Stimulated activated CD4-positive, alpha-beta T cell treated with anti-CD3 and anti-CD28 coated beads, Interleukin-4, amount 100 ng/mL, for 4 hours (primary cell): ENCODE data around the gene PKNOX2.

Experiments
- DNase-seq, 2 experiments: peaks; one replicate each; pipeline ENCODE4 v3.0.0-alpha.2; 2020

Gene PKNOX2

DNA sequence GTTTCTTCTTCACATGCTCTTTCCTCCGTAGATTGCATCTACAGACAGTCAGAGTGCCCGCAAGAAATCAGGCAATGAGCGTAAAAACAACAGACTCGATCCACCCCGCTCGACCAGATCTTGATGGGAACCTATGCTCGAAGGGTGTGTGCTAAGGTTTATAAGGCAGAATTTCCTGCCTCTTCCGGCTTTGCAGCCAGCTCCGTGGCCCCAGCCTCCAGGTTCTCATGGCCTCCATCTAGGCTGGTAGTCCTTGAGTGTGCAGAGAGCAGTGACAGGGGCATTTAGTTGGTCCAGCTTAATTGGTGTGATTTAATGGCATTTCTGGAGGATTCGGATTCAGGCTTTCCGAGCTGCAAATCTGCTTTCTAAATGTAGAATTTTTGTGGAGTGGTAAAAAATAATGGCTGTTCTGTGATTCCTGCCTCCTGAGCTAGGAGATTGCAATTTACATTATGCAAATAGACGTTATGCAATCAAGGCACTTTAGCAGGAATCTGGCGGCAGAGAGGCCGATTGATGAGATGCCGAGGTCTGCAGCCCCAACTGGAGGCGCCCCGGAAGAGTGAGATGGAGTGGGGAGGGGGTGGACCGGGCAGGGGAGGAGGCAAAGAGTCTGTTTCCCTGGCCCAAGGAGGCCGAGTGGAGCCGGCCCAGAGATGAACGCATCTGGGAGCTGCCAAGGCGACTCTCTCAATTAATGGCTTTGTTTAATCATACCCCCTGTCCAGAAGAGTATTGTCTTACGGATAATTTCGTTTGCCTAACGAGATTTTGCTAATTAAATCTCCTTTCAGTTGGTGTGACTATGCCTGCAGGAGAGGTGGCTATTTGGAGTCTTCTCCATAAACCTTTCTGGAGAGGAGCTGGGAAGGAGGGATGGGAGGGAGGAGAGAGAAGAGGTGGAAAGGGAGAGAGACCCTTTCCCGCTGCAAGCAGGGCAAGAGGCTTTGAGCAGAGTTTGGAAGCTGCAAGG lies 75.3 kb downstream of the PKNOX2 start:
- no peak for DNase-seq

DNA sequence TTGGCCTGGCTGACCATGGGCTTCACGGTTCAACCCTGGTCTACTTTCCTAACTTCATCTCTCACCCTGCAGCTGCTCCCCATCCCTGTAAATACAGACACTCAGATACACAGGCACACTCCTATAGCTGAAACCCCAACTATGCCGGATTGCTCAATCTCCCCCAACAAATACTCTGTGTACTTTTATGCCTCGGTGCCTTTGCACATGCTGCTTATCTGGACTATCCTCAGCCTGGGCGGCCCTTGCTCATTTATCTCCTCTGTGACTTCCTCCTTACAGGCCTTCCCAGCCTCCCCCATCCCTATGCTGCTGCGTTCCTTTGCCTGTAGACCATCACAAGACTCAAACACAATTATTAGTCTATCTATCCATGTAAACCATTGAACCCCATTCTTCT lies 76.6 kb downstream of the PKNOX2 start:
- no peak for DNase-seq

DNA sequence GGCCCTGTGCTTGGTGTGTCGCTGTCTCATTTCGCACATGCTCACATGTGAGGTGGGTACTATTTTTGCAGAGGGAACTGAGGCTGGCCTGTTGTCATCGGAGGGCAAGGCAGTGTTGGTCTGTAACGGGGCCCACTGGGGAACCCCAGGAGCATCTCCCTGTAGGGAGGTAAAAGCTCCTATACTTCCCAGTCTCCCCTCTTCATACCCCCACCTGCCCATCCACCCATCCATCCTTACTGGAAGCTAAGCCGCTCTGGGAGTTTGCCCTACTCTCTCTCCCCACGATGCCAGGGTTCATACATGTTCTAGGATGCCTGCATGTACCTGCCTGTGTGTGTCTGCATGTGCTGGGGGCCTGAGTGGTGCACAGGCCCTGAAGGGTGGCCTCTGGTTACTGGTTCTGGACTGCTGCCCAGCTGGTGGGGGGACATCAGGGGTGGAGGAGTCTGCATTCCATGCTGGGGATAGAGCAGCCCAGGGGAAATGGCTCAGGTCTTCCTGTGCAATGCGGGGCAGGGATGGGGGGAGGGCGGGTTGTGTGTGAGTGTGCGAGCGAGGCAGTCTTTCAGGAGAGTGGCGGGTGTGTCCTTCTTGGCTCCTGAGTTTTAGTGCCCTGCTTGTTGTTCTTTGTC lies 77.7 kb downstream of the PKNOX2 start:
- no peak for DNase-seq

DNA sequence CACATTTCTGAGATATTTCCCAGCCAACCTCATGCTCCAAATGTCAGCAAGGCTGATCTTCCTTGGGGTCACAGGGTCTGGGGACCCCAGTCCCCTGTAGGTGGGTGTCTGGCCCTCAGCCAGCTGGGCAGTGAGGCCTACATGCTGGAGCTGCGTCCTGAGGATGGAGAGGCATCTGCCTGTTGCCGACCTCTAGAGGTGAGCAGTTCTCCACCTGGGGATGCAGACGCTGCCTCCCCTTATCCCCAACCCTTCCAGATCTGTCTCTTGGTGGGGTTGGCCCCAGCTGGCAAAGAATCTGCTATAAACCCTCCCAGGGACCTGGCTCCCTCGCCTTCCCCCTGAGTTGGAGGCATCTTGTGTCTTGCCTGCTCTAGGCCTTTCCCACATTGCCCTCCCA lies 79.6 kb downstream of the PKNOX2 start:
- DNase-seq, result no peak

DNA sequence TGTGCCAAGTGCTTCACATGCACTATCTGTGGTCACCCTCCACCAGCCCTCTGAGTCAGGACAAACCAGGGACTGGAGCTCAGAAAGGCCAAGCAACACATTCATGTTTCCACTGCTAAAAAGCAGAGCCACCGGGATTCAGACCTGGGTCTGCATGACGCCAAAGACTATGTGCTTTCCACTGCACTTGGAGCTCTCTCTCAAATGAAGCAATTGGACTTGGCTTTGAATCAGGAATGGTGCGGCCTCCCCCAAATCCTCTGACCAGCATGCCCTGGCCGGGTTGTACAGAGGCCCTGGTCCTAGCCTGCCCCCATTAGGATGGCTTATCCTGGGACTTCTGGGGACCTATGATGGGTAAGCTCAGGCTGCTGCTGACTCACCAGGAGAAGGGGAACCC lies 80.7 kb downstream of the PKNOX2 start:
- DNase-seq, result no peak

DNA sequence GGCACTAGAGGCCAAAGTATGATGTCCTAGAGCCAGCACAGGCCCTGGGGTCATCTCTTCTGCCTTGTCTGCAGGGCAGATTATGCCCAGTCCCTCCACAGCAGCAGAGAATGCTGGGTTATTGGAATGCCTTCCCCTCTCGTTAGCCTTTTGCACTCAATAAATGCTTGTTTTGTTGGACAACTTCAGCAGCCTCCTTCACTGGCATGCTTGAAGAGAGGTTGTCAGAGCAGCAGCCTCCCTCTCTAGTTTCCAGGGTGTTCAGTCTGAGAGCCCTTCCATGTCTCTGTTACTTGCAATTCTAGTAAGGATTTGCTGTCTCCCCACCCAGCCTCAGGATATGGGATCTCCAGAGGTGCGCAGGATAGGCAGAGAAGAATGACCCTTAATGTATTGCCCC lies 82.9 kb downstream of the PKNOX2 start:
- no peak for DNase-seq

DNA sequence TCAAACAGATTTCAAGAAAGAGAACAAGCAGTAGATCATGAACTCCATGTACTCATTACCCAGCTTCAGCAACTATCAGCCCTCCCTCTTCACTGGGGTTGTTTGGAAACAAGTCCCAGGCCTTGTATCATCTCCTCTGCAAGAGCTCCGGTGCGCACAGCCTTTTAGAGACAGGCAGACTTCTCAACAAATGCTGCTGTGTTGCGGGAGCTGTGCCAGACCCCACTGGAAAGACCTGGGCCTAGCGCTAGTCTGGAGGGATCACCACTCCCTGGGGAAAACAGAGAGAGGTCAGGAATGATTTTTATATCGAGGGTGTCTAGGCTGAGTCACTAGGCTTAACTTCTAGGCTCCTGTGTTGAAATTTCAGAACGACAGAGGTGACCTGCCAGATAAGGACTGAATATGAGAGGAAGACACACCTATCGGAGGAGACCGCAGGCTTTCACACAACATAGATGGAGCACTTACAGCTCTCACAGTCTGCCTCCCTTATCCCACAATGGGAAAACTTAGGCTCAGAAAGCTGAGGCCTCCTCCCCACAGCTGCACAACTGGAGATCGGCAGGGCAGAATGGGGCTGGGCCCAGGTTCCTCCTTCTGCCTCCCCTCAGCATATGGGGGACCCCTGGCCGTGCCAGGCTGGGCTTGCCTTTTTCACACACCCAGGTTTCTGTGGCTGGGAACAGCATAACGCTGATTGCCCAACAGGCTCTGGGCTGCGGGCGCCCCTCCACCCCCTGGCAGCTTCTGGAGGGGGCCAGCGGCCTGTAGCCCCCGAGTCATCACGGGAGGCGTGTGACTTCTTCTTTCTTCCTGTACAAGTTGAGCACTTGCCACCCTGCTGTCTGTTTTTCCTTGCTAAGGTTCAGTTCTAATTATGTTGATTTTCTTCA lies 86.0 kb downstream of the PKNOX2 start:
- DNase-seq, result no peak

DNA sequence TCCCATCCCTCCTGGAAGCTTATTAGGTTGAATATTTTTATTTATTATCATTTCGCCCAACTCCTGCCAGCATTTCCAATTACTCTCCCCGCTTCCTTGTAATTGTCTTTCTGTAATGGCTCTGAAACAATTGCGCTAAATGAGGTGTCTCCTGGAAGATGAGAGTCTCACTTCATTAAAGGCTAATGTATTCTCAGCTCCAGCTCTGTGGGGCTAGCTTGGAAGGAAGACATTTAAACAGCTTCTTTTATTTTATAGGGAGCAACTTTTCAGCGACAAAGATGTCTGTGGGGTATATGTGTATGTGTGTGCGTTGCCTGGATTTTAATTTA lies 86.6 kb downstream of the PKNOX2 start:
- DNase-seq, result no peak

DNA sequence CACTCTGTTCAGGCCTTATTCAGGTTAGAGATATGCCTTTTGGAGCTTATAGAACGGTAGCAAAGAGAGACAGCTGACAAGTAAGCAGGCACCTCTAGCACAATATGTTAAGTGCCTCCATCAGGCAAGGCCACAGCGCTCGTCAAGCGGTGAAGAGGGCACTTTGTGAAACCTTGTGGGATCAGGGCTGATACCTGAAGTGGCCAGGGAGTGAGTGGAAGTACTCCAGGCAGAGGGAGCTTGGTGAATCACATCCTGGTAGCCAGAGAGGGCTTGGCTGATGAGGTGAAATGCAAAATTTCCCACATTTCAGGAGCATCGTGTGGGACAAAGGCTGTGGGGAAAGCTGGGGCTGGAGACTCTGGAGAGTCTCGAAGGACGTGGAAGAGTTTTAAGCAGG lies 87.4 kb downstream of the PKNOX2 start:
- no peak for DNase-seq

DNA sequence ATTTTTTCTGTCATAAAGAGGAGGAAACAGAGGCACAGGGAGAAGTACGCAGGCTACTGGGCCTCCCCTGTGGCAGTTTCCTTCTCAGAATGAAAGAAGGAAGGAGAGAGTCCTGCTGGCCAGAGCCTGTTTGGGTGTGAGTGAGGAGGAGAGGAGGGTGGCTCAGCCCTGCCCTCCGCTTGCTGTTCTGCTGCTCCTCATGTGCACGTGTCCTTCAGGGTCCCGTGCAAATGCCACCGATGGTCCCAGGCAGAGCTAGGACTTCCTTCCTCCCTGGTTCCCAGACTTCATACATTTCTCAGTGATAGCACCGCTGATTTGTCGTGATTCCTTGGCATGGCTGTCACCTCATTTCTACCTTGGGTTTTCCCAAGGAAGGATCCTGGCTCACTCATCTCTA lies 88.7 kb downstream of the PKNOX2 start:
- no peak for DNase-seq

DNA sequence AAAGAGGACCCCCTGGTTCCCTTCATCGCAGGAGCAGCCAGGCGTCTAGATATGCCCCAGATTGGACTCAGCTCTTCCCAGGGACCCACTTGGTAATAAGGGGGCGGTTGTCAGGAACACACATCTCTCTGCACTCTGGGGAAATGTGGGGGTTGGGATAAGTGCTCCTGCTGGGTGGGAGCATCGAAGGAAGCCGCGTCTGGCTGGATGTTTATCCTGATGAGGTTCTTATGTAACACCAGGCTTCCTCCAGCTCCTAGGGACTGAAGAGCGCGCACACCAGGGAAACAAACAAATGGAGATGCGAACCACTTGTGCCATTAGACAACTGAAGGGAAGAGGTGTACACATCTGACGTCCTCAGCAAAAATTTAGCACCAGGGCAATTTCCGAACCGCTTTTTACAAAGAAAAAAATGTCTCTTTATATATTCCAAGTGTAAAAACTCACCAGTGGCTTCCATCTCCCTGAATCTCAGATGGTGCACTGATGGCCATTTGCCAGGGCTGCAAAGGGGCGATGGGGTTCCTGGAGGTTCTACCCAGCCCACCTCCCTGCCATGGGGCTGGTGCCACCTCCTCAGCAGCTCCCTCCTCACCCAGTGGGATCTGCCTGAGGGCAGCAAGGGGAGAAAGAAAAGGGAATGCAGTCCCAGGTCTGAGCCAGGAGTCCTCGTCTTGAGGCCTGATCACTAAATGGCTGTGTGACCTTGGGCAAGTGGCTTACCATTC lies 89.4 kb downstream of the PKNOX2 start:
- no peak for DNase-seq

DNA sequence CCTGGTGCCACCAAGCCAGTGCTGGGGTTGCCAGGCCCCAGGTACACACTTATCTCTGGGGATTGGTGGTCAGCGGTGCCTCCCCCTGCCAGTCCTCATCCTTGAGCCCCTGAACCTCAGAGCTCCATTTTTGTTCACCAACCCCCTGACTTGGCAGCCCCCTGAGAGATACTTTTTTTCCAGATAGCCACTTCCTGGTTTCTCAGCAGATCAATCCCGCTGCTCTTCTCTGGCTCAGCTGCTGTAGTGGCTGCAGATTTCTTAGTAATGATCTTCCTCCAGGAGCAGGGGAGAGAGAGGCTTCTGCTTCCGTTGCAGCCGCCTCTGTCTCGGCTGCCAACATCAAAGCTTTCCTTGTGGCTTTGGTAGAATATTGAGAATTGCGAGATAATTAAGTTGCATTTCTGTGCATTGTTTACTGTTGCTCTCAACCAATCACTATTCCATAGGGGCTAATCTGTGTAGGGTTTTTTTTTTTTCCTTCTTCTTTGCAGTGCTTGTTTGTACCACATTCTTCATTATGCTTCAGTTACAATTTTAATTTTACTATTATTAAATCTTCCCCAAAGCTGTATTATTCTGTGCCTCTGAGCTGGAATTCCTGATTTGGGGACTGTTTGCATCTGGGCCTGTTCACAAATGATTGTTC lies 92.1 kb downstream of the PKNOX2 start:
- no peak for DNase-seq

DNA sequence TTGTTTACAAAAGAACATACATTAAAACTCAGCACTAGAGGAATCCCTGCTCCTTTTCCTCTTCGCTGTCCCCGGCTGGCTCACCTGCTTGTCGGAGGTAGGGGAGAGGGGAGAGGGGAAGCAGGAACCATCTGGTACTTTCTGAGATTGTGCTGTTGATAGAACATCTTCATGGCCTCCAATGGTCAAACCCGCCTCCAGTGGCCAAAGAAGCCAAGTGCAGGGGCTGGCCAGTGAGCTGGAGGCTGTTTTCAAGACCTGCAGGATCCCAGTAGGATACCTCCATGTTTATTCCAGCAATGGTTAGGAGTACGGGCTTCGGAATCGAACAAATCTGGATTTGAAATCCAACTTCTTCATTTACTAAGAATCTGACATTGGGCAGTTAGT lies 92.6 kb downstream of the PKNOX2 start:
- DNase-seq, result no peak

DNA sequence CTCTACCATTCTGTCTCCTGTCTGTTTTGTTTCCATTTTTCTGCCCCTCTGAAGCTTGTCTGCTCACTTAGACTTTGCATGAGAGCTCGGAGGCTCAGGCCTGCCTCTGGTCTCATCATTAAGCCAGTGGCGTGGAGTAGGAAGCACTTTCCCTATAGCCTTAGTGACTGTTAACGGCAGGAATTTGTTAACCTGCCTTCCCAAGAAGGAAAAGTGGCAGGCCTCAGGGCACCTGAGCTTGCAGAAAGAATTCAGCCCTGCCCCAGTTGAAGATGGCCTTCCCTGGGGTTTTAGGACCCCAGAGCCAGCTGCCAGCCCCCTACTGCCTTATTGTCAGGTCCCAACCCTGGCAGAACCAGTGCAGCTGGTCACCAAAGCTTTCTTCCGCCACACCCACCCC lies 93.2 kb downstream of the PKNOX2 start:
- DNase-seq, result no peak

DNA sequence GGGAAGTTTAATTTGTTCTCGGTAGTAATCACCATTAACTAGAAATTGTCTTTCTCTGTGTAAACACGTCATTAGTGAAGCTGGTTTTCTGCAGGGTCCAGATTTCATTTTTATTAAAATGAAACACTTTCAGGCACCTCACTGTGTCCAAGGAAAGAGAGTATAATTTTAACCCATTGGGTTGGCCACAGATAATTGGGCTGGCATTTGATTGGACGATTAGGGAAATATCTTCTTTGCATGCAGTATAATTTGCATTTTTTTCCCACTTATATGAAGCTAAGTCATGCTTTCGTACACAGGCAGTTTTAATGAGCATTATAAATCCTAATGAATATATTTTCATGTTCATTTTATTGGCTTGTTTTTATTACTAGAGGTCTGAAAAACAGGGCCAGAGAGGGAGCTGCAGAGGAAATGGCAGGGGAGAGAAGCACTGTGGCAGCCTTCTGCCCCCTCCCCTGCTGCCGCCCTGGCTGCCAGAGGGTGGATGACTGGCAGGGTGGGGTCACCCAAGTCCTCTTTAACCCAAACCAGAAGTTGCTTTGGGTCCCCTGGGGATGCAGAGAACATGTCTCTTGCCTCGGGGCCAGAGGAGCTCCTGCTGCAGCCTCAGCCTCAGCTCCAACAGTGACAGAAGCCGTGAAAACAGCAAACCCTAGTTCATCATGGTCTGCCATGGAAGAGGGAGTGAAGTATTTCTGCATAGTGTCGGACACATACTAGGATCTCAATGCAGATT lies 93.9 kb downstream of the PKNOX2 start:
- DNase-seq, result no peak

DNA sequence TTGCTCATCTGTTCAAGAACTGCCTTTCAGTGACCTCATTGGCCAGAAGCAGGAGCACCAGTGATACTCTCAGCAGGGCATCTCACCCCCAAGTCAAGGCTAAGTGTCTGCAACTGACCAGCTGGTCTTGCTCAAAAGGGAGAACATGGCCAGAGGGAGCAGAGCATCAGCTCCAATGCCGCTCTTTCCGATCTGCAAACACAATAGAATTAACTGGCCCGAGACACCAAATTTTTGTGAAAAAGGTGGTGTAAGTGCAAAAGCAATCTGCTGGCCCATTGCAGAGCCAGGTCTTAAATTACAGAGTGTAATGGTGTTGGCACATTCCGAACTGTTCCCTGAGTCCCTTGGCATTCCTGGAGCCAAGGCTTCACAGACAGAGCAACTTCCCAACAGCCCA lies 97.0 kb downstream of the PKNOX2 start:
- DNase-seq, result no peak

DNA sequence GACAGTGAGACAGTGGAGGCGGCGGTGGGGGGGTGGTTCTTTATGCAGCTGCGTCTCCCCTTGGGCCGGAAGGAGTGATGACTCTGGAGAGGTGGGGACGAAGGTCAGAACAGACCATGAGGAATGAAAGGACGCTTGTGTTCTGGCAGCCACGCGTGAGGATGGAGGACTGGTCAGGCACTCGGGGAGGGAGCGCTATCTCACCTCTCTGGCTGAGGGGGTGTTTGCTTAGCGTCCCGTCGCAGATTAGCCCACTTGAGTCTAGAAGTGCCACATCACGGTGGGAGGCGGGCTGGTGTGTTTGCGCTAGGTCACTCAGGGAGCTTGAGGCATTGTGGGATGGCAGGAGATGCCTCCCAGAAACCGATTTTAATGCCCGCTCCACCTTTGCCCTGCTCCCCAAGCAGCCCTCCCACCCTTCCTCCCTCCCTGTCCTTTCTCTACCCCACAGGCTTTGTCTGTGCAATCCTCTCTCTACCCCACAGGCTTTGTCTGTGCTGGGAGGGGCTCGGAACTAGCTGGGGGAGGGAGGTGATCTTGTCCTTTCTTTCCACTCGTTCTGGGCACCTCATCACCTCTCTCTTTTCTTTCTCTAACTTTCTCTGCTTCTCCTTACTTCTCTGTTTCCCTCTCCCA lies 97.8 kb downstream of the PKNOX2 start:
- no peak for DNase-seq

DNA sequence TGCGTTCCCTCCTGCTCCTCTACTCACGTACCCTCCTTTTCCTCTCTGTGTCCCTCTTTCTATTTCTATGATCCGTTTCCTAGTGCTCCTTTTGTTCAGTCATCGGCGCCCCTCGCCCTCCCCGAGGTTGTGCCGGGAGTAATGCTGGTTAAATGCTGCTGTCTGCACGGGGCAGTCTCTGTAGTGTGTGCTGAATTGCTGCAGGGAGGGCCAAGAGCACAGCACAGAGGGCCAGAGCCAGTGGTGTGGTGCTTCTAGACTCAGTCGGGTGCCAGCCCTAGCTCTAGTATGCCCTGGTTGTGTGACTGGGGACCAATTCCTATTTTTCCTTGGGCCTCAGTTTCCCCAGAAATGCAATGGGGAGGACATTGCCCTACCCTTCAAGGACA lies 98.3 kb downstream of the PKNOX2 start:
- DNase-seq, result no peak

DNA sequence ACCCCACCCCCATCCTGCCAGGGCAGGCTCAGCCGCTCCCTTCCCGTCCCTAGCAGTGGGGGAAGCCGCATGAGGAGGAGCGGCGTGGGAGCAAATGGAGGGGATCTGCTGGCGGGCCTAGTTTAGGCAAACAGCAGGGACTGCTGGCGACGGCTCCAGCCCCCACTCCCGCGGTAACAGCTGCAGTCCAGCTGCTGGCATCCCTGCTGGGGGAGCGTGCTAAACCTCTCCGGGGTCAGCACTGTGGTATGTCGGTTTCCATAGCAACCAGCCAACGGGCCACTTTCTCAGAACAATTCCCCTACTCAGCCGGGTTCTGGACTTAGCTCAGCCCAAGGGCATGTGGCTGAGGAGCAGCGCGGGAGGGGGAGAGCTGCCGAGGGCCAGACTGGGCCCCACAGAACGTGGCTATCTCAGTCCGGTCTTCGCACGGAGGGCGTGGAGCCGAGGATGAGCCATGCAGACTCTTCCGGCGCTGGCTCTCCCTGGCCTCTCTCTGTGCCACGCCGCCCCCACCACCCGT lies 98.8 kb downstream of the PKNOX2 start:
- no peak for DNase-seq

DNA sequence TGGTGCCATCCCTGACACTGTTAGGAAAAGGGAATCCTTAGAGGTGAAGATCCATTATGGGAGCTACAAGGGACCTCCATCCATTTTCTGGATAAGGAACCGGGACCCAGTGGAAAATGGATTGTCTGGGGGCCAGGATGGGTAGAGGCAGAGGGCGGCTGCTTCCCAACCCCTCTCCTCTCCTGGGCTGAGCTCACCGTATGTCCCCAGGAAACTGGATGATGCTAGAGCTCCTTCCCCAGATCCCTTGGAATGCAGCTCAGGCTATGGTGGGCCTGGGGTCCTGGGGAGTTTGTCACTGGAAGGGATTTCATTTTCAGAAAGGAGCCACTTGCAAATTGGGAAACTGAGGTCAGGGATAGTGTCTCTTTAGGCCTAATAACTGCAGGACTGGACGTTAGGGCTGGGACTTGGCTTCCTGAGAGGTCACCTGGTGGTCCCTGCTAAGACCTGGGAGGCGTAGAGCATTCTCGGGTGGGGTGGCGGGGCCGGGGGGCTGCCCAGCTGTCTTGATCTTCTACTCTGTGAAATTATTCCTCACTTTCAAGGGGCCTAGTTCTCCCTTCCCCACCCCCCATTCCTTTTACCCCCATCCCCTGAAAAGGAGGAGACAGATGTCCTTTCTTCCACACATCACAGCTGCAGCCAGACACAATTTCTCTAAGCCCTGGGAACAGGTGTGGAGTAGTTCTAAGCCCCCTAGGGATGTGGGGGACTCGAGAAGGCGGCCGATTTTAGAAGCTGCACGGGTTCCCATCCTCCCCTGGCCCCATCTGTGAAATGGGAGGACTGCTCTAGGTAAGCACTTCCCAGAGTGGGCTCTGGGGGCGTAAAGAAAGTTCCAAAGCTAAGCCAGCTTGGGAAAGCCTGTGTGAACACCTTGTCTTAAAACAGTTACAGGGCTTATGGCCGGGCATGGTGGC lies 99.8 kb downstream of the PKNOX2 start:
- no peak for DNase-seq
